PC-3 (cell line): ENCODE results near the gene KCTD10. TPM values are rescaled to one million over a fixed set of nuclear protein-coding genes. Genes with fewer than 3 reads are reported as not detected.
A peak's percentile ranks its signal among the peaks of the same experiment; 100 is the strongest.

Source experiments
- ATAC-seq: fragments of 200-7000 bp; cut with Tn5 transposase; 2 replicates; pipeline ENCODE4 v1.9.1; 2020; ENCODE audit warnings: mild to moderate bottlenecking, moderate library complexity
- BruUV-seq: library from RNA; stranded (reverse); fragments of 400-500 nt; replicated peaks from 2 replicates; lab custom pipeline; 2021; lab: Mats Ljungman, UMichigan
- CTCF ChIA-PET: fragments of 300-600 bp; sonication (Branson Sonifier 250); formaldehyde crosslinking; loops from one replicate; lab custom pipeline; 2022; ENCODE audit warnings: antibody characterized with exemption; lab: Charles Lee
- POLR2A ChIA-PET: fragments of 300-600 bp; sonication (Branson Sonifier 250); formaldehyde crosslinking; loops from one replicate; lab custom pipeline; 2022; ENCODE audit warnings: antibody characterized with exemption; ENCODE audit not compliant: unreplicated experiment; lab: Charles Lee
- DNase-seq: peaks from one replicate; pipeline ENCODE4 v3.0.0-alpha.2; 2015
- H2AFZ ChIP-seq: fragments of 300-600 bp; sonication (generic); 2 replicates; pipeline ENCODE4 v1.6.0; 2016; ENCODE audit warnings: antibody characterized with exemption, low read length
- H3F3A ChIP-seq: fragments of 300-600 bp; sonication (generic); one replicate; pipeline ENCODE4 v1.6.0; 2017; ENCODE audit warnings: antibody characterized with exemption, low read length, control low read depth, mild to moderate bottlenecking; ENCODE audit not compliant: unreplicated experiment
- H3K27ac ChIP-seq: fragments of 300-600 bp; sonication (generic); 2 replicates; pipeline ENCODE4 v1.5.1; 2016; ENCODE audit warnings: mild to moderate bottlenecking, low read length
- H3K27me3 ChIP-seq: fragments of 300-600 bp; sonication (generic); 2 replicates; pipeline ENCODE4 v1.6.1; 2016; ENCODE audit warnings: low read length, mixed read lengths
- H3K36me3 ChIP-seq: fragments of 300-600 bp; sonication (generic); 2 replicates; pipeline ENCODE4 v1.6.1; 2016; ENCODE audit warnings: low read depth, mixed run types, low read length, mixed read lengths
- H3K4me1 ChIP-seq: fragments of 300-600 bp; sonication (generic); 2 replicates; pipeline ENCODE4 v1.5.1; 2016; ENCODE audit warnings: low read length; ENCODE audit not compliant: insufficient read depth
- H3K4me2 ChIP-seq: fragments of 300-600 bp; sonication (generic); 2 replicates; pipeline ENCODE4 v1.6.0; 2016; ENCODE audit warnings: low read length
- H3K4me3 ChIP-seq: fragments of 300-600 bp; sonication (generic); 2 replicates; pipeline ENCODE4 v1.5.1; 2016; ENCODE audit warnings: mild to moderate bottlenecking, low read length, mixed read lengths
- H3K79me2 ChIP-seq: fragments of 300-600 bp; sonication (generic); 2 replicates; pipeline ENCODE4 v1.6.1; 2017; ENCODE audit warnings: low read length, mixed read lengths
- H3K9ac ChIP-seq: fragments of 300-600 bp; sonication (generic); 2 replicates; pipeline ENCODE4 v1.6.0; 2016; ENCODE audit warnings: mild to moderate bottlenecking, low read length
- H3K9me2 ChIP-seq: fragments of 300-600 bp; sonication (generic); replicated peaks from 2 replicates; pipeline ENCODE4 v1.6.1; 2016; ENCODE audit warnings: mixed run types, low read length, mixed read lengths
- H3K9me3 ChIP-seq: fragments of 300-600 bp; sonication (generic); 2 replicates; pipeline ENCODE4 v1.6.1; 2016; ENCODE audit warnings: low read length, mixed read lengths
- H4K20me1 ChIP-seq: fragments of 300-600 bp; sonication (generic); 2 replicates; pipeline ENCODE4 v1.6.1; 2016; ENCODE audit warnings: low read length, mixed read lengths
- CTCF ChIP-seq: fragments of 300-600 bp; sonication (generic); conservative IDR thresholded peaks from 2 replicates; pipeline ENCODE4 v1.5.1; 2017; ENCODE audit warnings: antibody characterized with exemption, low read depth, mild to moderate bottlenecking, low read length
- EZH2 ChIP-seq: fragments of 300-600 bp; sonication (generic); IDR thresholded peaks from one replicate; pipeline ENCODE4 v1.6.1; 2017; ENCODE audit warnings: antibody characterized with exemption, mild to moderate bottlenecking, low read length; ENCODE audit not compliant: unreplicated experiment
- EZH2phosphoT487 ChIP-seq: fragments of 300-600 bp; sonication (generic); IDR thresholded peaks from 2 replicates; pipeline ENCODE4 v1.6.1; 2018; ENCODE audit warnings: mild to moderate bottlenecking, antibody characterized with exemption, low read length, borderline replicate concordance
- intact Hi-C: fragments of 100-400 bp; cut with micrococcal nuclease; formaldehyde crosslinking; loops from 2 replicates; pipeline ENCODE4 v1.9.0; 2023
- total RNA-seq: library from RNA; depleted of rRNA; stranded (reverse); fragments of >200 nt; gene quantifications from 2 replicates; pipeline ENCODE4 v1.2.3, GENCODE V29; 2014

Gene KCTD10
- total RNA-seq, 1 experiment from 2014 or later, result 42.3 TPM

- H3K9me2 ChIP-seq, result no peaks in the 10 kb centered on the region
- no peaks in the 10 kb centered on the region for H4K20me1 ChIP-seq
- TSS peak; percentile 83 for BruUV-seq
- peaks cover 18% of the 10 kb centered on the region for H3F3A ChIP-seq
- peaks cover 85% of the 10 kb centered on the region for H3K79me2 ChIP-seq
- H3K27me3 ChIP-seq, result no peaks in the 10 kb centered on the region
- peak overlapping the region; percentile 37 for H3K9ac ChIP-seq
- TF ChIP-seq EZH2phosphoT487 (no peak), CTCF (no peak), EZH2 (no peak)
- DNase-seq (no peak), ATAC-seq (no peak)
- peak overlapping the region; percentile 78 for H3K4me2 ChIP-seq
- H3K27ac ChIP-seq, result peak overlapping the region; percentile 85
- H3K4me3 ChIP-seq, result peak overlapping the region; percentile 46; the same call in 1 of the 2 replicates
- peaks cover 34% of the 10 kb centered on the region for H3K36me3 ChIP-seq
- H2AFZ ChIP-seq, result peak overlapping the region; percentile 57; the same call in 1 of the 2 replicates
- peaks cover 47% of the 10 kb centered on the region for H3K4me1 ChIP-seq
- intact Hi-C loops, result loop anchor here (1.0 kb wide), 3 partner anchors 13 to 31 kb away; no protein-coding TSS in a partner anchor
- H3K9me3 ChIP-seq, result no peaks in the 10 kb centered on the region
- ChIA-PET CTCF (interaction anchor here (0.5 kb wide), 1 partner anchor 79 kb away, joined by 3 read pairs; no protein-coding TSS in a partner anchor), POLR2A (interaction anchor here (2.3 kb wide), 1 partner anchor 13 kb away, joined by 14 read pairs; the partner anchor contains the start of genes KCTD10 and UBE3B)
Observed at GRCh38 chr12:109463756-109464155, 13.3 kb downstream of the KCTD10 start.

GRCh38 chr12:109462868-109463692 is 14.0 kb downstream of the KCTD10 start:
- DNase-seq, result peak; percentile 94
- TSS peak; percentile 15 for BruUV-seq
- peaks cover 88% of the 10 kb centered on the region for H3K79me2 ChIP-seq
- peak overlapping the region; percentile 57 for H2AFZ ChIP-seq
- intact Hi-C loops, result loop anchor here (1.0 kb wide), 3 partner anchors 13 to 31 kb away; no protein-coding TSS in a partner anchor
- no peak for TF ChIP-seq EZH2phosphoT487
- TF ChIP-seq CTCF, result no peak
- no peak for TF ChIP-seq EZH2
- H3K4me2 ChIP-seq, result peak overlapping the region; percentile 78
- H3K4me3 ChIP-seq, result peak overlapping the region; percentile 46; the same call in 1 of the 2 replicates
- no peaks in the 10 kb centered on the region for H3K9me2 ChIP-seq
- H3K27me3 ChIP-seq, result no peaks in the 10 kb centered on the region
- peak; percentile 77 for ATAC-seq
- peak overlapping the region; percentile 85 for H3K27ac ChIP-seq
- no peaks in the 10 kb centered on the region for H3K9me3 ChIP-seq
- peaks cover 54% of the 10 kb centered on the region for H3K4me1 ChIP-seq
- H4K20me1 ChIP-seq, result no peaks in the 10 kb centered on the region
- ChIA-PET CTCF (interaction anchor here (0.5 to 1.5 kb wide), 3 partner anchors 30 to 78 kb away, joined by 3 to 16 read pairs (median 4); no protein-coding TSS in a partner anchor), POLR2A (interaction anchor here (2.3 kb wide), 1 partner anchor 14 kb away, joined by 14 read pairs; the partner anchor contains the start of genes KCTD10 and UBE3B)
- H3F3A ChIP-seq, result peaks cover 18% of the 10 kb centered on the region
- H3K9ac ChIP-seq, result peak overlapping the region; percentile 37
- peaks cover 31% of the 10 kb centered on the region for H3K36me3 ChIP-seq
